HL-60 (cell line): ENCODE results near the gene ARHGAP10.

ENCODE experiments used
- CTCF ChIP-seq: IDR thresholded peaks from one replicate; pipeline ENCODE4 v1.5.1; 2011; ENCODE audit warnings: low read length, control low read depth, inconsistent platforms; ENCODE audit not compliant: insufficient read depth
- GABPA ChIP-seq: IDR thresholded peaks from 2 replicates; pipeline ENCODE4 v1.6.1; 2012; ENCODE audit warnings: low read depth
- POLR2AphosphoS5 ChIP-seq: IDR thresholded peaks from 2 replicates; pipeline ENCODE4 v1.6.1; 2012; ENCODE audit warnings: low read depth

DNA sequence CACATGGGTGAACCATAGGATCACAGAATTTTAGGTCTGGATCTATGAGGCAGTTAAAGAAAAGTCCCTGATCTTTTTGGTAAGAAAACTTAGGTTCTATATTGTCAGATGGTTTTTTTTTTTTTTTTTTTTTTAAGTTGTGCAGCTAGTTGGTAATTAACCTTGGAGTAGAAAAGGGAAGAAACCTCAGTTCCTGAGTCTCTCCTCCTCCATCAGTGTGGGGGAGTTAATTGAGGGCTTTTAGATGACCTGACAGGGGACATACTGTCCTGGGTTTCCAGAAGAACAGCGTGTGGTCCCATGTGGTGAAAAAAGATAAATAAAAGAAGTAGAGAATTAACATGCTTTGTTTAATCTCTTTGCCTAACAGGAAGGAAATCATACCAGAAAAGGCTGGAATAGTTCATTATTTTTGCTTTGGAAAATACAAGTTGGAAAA, 123.7 kb downstream of the ARHGAP10 start:
- no peak for TF ChIP-seq GABPA
- no peak for TF ChIP-seq POLR2AphosphoS5
- no peak for TF ChIP-seq CTCF
